Activated CD4-positive, alpha-beta T cell treated with anti-CD3 and anti-CD28 coated beads, Interleukin-2, amount 50 U/mL, for 48 hours (primary cell): ENCODE results near the gene CBLN3.

Experiments used
- DNase-seq, 2 experiments: peaks; one replicate each; pipeline ENCODE4 v3.0.0-alpha.2; 2020

Gene CBLN3

DNA sequence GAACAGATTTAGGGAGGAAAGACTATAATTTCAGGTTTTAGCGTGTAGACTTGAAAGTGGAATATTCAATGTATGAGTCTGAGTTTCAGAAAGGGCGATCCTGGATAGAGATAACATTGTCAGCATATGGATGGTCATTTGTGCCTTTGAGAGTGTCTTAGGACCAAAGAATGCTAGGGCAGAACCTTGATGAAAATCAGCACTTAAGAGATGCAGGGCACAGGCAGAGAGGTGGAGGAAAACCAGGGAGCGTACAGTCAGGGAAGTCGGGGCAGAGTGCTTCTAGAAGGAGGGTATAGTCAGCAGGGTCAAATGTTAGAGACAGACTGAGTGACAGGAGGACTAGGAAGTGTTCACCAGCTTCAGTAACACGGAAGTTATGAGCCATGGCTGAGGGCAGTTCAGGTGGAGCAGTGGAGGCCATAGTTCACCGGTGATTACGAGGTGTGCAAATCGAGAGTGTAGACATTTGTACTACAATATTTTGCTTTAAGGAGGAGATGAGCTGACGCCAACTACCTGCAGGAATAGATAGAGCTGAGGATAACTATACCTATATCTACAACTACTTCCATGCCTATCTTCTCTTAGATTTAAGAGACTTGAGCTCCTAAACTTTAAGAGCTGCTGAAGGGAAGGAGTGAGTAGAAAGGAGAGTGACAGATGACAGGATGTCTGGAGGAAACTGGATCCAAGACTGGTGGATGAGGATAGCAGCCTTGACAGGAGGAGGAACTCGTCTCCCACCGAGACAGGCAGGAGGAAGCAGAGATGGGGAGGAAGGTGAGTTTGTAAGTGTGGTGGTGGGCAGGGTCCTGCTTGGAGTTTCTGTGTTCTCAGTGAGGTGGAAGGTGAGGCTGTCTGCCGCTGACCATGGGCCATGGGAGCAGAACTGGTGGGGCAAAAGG is 6.5 kb downstream of the CBLN3 start:
- no peak for DNase-seq

DNA sequence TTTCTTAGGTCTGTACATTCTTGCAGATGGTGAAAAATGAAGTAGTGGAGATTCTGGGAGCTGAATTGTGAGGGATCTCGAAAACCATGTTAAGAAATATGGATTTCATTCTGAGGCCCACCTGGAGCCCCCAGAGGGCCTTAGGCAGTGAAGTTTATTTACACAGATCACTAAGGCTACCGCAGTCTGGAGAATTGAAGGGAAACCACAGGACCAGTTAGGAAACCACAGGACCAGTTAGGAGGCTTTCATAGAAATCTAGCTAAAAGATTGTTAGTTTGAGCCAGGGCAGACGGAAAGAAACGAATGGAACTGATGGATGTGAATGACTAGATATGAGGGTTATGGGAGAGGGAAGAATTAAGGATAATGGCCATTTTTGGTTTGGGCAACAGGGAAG is 7.2 kb downstream of the CBLN3 start:
- DNase-seq, result no peak

DNA sequence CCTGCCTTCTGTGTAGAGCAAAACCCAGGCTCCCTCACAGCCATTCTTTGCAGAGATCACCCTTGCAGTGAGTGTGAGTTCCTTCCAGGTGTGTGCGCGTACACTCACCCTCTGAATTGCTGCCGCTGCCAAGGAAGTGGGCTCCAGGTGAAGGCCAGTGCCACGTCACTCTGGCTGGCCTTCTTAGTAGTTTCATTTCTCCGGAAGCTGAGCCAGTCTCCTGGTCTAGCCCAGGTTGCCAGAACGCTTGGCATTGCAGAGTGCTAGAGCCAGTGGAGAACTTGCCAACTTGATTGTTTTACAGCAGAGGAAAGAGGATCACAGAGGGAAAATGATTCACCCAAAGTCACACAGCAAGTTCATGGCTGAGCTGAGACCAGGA is 11.0 kb downstream of the CBLN3 start:
- no peak for DNase-seq

DNA sequence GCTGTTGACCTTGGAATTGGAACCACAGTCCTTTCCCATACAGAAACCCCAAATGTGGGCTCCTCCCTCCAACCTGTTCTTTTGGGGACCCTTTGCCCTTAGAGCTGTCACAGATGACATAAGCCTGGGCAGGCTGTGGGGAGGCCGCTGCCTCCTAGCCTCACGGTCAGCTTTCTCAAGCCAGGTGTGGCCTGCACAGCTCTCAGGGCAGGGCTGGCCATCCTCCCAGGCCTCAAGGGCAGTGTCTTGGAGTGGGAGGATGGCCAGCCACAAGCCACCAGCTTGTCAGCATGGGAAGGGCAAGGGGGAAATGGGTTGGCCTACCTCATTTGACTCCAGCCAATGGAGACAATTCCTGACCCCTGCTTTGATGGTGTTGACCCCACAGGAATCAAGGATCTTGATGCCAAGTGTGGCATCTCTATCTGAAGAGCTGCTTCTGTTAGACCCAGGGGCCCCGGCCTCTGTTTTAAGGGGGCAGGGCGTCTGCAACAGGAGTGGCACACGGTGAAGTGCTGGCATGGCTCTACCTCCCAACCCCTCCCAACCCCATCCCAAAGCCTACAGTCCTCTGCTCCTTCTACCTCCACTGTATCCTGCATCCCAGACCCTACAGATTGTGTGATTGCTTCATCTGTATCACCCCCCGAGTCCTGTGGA is 11.5 kb downstream of the CBLN3 start:
- DNase-seq, result no peak

DNA sequence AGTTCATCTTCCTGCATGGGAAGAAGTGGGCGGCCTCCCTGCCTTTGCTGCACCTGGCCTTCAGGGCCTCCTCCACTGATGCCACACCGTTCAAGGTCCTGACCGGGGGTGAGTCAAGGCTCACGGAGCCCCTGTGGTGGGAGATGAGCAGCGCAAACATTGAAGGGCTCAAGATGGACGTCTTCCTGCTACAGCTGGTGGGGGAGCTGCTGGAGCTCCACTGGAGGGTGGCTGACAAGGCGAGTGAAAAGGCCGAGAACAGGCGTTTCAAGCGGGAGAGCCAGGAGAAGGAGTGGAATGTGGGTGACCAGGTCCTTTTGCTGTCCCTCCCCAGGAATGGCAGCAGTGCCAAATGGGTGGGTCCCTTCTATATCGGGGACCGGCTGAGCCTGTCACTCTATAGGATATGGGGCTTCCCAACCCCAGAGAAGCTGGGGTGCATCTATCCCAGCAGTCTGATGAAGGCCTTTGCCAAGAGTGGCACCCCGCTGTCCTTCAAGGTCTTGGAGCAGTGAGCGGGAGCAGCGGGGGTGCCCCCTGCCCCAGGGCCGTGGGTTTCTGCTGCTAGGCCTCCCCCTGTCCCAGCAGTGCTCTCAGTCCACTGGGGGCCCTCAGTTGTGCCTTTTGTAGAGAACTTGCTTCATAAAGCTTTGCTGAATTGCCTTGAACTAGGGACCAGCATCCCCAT is 12.4 kb downstream of the CBLN3 start:
- DNase-seq, result no peak

DNA sequence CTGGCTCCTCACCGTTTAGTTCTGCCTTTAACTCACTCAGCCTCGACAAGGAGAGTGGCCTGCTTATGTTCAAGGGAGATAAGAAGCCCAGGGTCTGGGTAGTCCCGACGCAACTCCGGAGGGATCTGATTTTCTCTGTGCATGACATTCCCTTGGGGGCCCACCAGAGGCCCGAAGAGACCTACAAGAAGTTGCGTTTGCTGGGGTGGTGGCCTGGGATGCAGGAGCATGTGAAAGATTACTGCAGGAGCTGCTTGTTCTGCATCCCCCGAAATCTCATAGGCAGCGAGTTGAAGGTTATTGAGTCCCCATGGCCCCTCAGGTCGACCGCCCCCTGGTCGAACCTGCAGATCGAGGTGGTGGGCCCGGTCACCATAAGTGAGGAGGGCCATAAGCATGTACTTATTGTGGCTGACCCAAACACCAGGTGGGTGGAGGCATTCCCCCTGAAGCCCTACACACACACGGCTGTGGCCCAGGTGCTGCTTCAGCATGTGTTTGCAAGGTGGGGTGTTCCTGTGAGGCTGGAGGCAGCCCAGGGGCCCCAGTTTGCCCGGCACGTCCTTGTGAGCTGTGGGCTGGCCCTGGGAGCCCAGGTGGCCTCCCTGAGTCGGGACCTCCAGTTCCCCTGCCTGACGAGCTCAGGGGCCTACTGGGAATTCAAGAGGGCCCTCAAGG is 13.1 kb downstream of the CBLN3 start:
- DNase-seq, result no peak

DNA sequence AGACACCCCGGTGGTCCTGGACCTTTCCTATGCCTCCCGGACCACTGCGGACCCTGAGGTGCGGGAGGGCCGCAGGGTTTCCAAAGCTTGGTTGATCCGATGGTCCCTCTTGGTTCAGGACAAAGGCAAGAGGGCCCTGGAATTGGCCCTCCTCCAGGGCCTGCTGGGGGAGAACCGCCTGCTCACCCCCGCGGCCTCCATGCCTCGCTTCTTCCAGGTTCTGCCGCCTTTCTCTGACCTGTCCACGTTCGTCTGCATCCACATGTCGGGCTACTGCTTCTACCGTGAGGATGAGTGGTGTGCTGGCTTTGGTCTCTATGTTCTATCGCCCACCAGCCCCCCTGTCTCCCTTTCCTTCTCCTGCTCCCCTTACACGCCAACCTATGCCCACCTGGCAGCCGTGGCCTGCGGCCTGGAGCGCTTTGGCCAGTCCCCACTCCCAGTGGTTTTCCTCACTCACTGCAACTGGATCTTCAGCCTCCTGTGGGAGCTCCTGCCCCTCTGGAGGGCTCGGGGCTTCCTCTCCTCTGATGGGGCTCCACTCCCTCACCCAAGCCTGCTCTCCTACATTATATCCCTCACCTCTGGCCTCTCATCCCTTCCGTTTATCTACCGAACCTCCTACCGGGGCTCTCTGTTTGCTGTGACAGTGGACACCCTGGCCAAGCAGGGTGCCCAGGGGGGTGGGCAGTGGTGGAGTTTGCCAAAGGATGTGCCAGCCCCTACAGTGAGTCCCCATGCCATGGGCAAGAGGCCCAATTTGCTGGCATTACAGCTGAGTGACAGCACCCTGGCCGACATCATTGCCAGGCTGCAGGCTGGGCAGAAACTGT is 13.8 kb downstream of the CBLN3 start:
- DNase-seq, result no peak

DNA sequence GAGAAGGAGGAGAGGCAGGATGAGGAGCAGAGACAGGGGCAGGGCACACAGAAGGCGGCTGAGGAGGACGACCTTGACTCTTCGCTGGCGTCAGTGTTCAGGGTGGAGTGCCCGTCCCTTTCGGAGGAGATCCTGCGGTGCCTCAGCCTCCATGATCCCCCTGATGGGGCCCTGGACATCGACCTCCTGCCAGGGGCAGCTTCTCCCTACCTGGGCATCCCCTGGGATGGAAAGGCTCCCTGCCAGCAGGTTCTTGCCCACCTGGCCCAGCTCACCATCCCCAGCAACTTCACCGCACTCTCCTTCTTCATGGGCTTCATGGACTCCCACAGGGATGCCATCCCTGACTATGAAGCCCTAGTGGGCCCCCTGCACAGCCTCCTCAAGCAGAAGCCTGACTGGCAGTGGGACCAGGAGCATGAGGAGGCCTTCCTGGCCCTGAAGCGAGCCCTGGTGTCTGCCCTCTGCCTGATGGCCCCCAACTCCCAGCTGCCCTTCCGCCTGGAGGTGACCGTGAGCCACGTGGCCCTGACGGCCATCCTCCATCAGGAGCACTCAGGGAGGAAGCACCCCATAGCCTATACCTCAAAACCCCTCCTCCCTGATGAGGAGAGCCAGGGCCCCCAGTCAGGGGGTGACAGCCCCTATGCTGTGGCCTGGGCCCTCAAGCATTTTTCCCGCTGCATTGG is 14.6 kb downstream of the CBLN3 start:
- DNase-seq, result no peak

DNA sequence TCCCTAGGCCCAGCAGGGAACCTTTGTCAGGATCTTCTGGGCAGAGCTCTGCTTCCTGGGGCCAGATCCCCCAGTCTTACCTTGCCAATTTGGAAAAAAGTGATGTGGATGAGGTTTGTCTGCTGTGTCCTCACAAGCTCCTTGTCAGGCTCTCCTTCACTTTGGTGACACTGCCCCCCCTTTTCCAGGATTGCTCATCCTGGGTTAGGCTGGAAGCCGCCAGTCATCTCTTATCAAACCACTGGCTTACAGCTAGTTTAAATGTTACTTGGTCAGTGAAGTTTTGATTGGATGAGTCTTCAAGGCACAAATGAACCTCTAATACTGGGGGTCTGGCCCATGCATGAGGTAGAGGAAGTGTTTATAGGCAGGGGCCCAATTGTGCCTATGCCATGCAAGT is 15.4 kb downstream of the CBLN3 start:
- DNase-seq, result no peak

DNA sequence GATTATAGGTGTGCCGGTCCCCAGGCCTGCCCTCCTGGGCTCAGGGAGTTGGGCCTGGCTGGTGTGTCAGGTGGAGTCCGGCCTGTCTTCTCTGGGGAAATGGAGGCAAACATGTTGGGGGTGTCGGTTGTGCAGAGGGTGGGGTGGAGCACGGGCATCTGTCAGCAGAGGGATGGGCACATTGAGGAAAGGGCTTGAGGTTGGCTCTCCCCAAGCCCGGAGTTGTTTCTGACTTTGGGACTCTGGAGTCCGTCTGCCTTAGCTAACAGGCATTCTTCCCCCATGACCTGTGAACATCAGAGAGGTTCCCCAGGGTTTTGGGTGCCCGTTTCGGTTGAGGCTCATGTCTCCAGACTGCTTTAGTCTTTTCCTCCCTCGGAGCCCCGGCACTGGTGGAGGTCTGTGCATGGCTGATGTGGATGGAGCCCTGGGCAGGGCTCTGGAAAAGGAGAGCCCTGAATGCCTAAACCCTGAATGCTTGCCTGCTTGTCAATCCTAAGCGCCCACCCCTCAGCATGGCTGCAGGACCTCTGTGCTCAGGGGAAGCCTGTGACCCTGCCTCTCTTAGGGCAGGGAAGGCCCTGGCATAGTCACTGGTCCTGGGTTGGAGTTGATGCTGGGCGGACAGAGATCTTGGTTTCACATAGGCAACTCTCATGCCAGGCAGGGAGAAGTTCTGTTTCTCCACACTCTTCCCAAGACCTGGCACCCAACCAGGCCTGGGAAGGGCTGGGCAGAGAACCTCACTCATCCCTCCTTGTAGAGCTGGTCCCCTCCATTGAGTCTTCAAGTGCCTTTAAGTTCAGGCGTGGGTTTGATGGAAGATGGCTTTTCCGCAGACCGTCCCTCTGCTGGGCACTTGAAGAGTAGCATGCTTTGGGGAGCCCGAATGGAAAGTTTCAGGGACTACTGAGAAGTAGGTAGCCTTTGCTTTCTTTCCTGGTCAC is 17.8 kb downstream of the CBLN3 start:
- DNase-seq, result peak in 1 of 2 experiments; percentile 38

DNA sequence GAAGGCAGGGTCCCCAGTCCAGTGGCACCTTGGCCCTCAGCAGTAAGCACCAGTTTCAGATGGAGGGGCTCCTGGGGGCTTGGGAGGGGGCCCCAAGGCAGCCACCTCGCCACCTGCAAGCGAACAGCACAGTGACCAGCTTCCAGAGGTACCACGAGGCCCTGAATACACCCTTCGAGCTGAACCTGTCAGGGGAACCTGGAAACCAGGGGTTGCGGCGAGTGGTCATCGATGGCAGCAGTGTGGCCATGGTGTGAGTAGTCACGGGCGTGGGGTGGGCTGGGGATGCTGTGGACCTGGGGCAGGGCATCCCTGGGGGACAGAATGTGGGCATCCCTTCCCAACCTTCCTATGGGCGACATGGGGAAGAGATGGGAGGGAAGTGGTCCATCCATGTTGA is 19.5 kb downstream of the CBLN3 start:
- no peak for DNase-seq

DNA sequence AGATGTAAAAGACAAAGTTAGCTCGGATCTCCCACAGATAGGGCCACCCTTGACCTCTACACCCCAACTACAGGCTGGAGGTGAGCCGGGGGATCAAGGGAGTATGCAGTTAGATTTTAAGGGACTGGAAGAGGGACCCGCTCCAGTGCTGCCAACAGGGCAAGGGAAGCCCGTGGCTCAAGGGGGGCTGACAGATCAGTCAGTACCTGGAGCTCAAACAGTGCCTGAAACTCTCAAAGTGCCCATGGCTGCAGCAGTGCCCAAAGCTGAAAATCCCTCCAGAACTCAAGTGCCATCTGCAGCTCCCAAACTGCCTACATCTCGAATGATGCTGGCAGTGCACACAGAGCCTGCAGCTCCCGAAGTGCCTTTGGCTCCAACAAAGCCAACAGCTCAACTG is 20.3 kb downstream of the CBLN3 start:
- no peak for DNase-seq

DNA sequence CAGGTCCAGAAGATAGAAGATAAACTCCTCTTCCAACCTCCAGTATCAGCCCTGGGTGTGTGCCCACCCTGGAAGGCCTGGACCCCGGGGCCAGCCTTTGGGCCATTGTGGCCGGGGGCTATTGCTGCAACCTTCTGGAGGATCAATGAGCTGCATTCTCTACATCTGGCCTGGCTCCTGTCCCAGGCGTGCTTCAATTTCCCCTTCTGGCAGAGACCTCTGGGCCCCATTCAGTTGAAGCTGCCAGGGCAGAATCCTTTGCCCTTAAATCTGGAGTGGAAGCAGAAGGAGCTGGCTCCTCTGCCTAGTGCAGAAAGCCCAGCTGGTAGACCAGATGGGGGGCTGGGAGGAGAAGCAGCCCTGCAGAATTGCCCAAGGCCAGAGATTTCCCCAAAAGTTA is 20.7 kb downstream of the CBLN3 start:
- no peak for DNase-seq

DNA sequence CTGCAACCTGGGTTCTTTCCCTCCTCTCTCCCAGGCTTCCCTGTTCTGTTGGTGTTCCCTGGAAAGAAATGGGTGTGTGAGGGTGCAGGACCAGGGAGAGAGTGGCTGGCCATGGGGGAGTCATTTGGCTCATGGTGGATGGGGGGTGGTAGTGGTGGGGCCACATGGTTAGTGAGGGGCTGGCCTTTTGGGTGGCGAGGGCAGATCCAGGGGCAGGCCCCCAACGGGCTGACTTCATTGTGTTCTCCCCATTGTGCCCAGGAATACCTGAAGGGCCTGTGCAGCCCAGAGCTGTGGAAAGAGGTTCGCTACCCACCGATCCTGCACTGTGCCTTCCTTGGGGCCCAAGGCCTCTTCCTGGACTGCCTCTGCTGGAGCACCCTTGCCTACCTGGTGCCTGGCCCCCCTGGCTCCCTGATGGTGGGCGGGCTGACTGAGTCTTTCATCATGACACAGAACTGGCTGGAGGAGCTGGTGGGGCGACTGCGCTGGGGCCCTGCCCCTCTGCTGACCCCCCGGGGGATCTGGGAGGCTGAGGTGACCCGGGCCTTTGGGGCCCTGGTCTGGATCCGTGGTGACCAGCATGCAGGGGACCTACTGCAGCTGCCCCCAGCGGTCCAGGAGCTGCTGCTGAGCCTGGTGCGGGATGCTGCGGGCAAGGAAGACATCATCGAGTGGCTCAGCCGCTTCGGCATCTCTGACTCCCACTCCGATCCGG is 21.7 kb downstream of the CBLN3 start:
- no peak for DNase-seq

DNA sequence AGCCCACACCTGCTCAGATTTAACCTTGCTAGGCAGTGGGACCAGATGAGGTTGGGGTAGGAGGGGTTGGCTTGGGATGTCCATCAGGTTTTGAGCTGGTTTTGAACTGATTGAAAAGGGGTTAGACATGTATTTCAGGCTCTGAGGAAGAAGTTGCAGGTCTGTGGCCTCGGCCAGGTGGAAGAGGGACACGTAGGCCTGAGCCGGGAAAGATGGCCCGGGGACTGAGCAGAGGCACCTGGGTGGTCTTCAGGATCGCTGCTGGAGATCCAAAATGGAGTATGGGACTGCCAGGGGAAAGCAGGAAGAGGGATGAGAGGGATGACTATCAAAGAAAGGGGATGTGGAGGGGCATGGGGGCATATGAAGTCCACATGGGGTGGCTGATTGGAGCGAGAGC is 23.1 kb downstream of the CBLN3 start:
- no peak for DNase-seq

DNA sequence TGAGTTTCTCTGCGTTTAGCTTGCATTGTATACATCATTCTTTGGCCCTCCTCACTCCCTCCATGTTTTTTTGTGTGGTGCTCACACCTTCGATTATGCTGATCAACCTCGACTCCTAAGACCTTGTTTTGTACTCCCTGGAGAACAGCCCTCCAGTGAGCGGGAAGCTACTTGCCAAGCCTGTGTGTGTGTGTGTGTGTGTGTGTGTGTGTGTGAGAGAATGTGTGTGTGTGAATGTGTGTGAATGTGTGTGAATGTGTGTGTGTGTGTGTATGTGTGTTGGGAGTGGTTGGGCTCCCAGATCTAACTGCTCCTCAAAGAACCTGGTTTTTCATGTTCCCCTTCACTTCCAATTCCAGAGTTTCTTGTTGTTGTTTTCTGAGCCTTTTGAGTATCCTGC is 24.7 kb downstream of the CBLN3 start:
- no peak for DNase-seq

DNA sequence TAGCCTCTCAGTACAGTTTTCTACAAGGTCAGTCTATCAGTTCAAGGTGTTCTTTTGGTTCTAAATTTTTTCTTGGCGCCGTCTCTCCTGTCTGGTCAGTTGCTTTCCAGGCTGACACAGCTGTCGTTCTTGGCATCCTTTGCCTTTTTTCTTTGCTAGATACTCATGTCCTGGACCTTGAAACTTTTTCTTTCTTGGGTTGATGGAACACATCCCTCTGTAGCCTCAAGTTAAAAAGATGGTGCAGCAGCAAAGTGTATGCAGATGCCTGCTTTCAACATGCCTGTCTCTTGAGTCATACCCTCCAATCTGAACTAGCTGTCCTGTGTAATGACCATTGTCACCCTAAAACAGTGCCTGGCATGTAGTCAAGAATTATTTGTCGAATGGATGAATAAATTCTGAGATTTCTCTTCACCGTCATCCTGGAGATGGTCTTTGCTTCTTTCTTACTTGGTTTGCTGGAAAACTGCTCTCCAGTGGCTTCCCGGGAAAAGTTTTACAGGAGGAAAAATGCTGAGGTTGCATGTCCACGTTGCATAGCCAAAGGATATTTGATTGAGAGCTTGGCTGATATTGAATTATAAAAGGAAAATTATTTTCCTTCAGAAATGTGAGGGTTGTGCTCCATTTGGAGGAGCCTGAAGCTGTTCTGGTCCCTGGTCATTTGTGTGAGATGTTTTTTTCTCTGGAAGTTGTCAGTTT is 26.0 kb downstream of the CBLN3 start:
- DNase-seq, result no peak

DNA sequence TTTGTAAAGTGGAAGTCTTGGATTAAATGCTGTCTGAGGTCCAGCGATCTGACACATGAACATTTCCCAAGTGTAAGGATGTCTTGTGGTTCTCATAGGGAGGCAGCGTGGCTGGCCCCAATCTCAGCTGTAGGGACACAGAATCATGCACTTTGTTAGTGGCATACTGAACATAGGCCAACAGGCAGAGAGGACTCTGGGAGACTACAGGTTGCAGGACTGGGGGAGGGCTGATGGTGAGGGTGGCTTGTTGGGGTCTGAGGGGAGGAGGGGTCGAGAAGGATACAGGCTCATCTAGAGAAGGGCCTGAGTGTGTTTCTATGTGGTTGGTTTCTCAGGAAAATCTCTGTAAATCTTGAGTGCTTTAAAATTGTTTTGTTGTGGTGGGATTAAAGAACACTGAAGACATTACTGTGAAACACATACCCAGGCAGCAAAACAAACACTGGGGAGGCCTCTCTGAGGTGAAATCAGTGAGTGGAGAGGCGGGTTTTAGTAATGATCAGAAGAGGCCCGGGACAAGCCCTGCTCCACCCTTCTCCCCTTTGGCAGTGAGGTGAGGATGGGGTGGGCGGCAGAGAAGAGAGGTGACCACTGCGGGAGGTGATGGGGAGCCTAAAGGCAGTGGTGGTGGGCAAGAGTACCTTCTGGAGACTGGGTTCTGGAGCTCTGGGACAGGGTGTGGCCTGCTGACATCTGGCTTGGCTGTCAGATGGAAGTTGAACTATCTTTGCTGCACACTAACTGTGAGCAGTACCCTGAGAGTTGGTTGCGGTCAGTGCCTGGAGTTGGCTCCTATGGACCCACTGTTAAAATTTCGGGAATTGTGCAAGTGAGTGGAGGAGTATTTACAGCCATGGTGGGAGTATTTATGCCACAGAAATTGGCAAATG is 27.4 kb downstream of the CBLN3 start:
- no peak for DNase-seq
